Measurements from ENCODE around the gene UROC1. TPM values are rescaled to one million over a fixed set of nuclear protein-coding genes. Genes with fewer than 3 reads are reported as not detected.

Gene UROC1
- polyA plus RNA-seq, 1 of the 3 experiments (the other 2 are of a cell fraction), result not detected

DNA sequence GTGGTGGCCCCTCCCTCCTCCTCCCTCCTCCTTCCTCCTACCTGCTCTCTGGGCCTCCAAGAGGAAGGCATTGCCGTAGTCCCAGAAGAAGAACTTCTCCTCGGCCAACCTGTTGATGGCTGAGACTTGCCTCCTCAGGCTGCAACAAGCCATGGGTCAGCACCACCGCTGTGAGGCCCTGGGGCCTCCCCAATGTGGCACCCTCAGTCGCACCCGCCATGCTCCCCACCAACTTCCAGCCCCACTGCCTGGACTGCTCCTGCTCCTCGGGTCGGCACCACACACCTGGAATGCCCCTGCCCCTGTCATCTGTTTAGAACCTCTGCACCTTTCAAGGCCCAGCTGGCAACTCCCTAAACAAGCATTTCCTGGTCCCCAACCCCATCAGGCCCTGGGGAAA is 17.6 kb downstream of the UROC1 start:
- no peaks in the 10 kb centered on the region for H3K4me1 ChIP-seq (ENCODE audit: control insufficient read depth in 1 of 2, insufficient read depth in 2 of 2, low read depth in 1 of 2, low read length in 1 of 2)
- H3F3A ChIP-seq (replicated peaks; ENCODE audit: insufficient read depth), result peaks cover 11% of the 10 kb centered on the region
- CTCF ChIA-PET, result interaction anchor here (1.1 kb wide), 1 partner anchor 33 kb away, joined by 3 read pairs; no protein-coding TSS in a partner anchor
- no peak overlapping the region for H3K27ac ChIP-seq (ENCODE audit: low read depth in 2 of 2, low read length in 1 of 2)
- H3K9me2 ChIP-seq, result no peaks in the 10 kb centered on the region
- no peak overlapping the region for H3K4me3 ChIP-seq (ENCODE audit: low read depth in 2 of 2, low read length in 1 of 2)
- no peaks in the 10 kb centered on the region for H3K9me3 ChIP-seq
- H3K27me3 ChIP-seq (ENCODE audit: insufficient read depth), result no peaks in the 10 kb centered on the region; the same call in 1 of the 2 replicates
- no peak overlapping the region for H3K9ac ChIP-seq
- no peak overlapping the region for H3K4me2 ChIP-seq
- POLR2A ChIA-PET, result no interaction called here
- H4K20me1 ChIP-seq (ENCODE audit: insufficient read depth), result no peaks in the 10 kb centered on the region
- DNase-seq, result no peak
- no peak overlapping the region for H2AFZ ChIP-seq (ENCODE audit: low read depth)
- TF ChIP-seq REST (IDR thresholded peaks at IDR 0.05; ENCODE audit: low read depth, low read length) (no peak), MEF2A (IDR thresholded peaks at IDR 0.05; ENCODE audit: borderline replicate concordance, low read depth) (no peak), GABPA (IDR thresholded peaks at IDR 0.05; ENCODE audit: low read depth) (no peak)
- H3K36me3 ChIP-seq (replicated peaks in 1 of 2; ENCODE audit: control insufficient read depth in 1 of 2, insufficient read depth in 2 of 2, low read length in 1 of 2), result no peaks in the 10 kb centered on the region
- 77% methylated on average over 4 of the region's 7 CpGs for WGBS (ENCODE audit: low lambda C conversion rate)
- H3K79me2 ChIP-seq (ENCODE audit: insufficient read depth), result no peaks in the 10 kb centered on the region

DNA sequence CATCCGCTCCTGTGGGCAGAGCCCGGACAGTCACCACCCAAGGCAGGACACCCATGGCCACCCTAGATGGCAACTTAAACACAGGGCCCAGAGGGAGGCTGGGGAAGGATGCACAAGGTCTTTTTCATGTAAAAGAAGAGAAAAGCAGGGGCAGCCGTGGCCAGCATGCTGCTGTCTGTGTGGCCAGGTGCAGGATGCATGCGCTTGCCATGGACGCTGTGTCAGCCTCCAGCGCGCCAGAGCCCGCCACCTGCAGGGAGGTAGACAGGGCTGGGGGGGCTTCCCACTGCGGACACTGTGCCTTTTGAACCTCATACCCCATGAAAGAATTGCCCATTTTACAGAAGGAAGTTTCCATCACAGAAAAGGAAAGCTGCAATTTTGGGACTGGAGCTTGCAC is 18.2 kb downstream of the UROC1 start:
- H3K27me3 ChIP-seq (ENCODE audit: insufficient read depth), result no peaks in the 10 kb centered on the region

More for the DNA sequence above, 18.2 kb downstream of the UROC1 start:
- H3K27ac ChIP-seq (ENCODE audit: low read depth in 2 of 2, low read length in 1 of 2), result no peak overlapping the region
- no peak overlapping the region for H3K4me3 ChIP-seq (ENCODE audit: low read depth in 2 of 2, low read length in 1 of 2)
- ChIA-PET POLR2A (no interaction called here), CTCF (no interaction called here)
- no peak for DNase-seq
- H4K20me1 ChIP-seq (ENCODE audit: insufficient read depth), result no peaks in the 10 kb centered on the region
- no peaks in the 10 kb centered on the region for H3K4me1 ChIP-seq (ENCODE audit: control insufficient read depth in 1 of 2, insufficient read depth in 2 of 2, low read depth in 1 of 2, low read length in 1 of 2)
- H3K79me2 ChIP-seq (ENCODE audit: insufficient read depth), result no peaks in the 10 kb centered on the region
- WGBS (ENCODE audit: low lambda C conversion rate), result 74% methylated on average over 9 of the region's 9 CpGs
- no peak overlapping the region for H2AFZ ChIP-seq (ENCODE audit: low read depth)
- H3K9me2 ChIP-seq, result no peaks in the 10 kb centered on the region
- H3F3A ChIP-seq (replicated peaks; ENCODE audit: insufficient read depth), result peaks cover 11% of the 10 kb centered on the region
- H3K36me3 ChIP-seq (replicated peaks in 1 of 2; ENCODE audit: control insufficient read depth in 1 of 2, insufficient read depth in 2 of 2, low read length in 1 of 2), result no peaks in the 10 kb centered on the region
- no peak overlapping the region for H3K4me2 ChIP-seq
- no peak overlapping the region for H3K9ac ChIP-seq
- H3K9me3 ChIP-seq, result no peaks in the 10 kb centered on the region
- TF ChIP-seq RCOR1 (IDR thresholded peaks at IDR 0.05; ENCODE audit: low read length), result no peak
- TF ChIP-seq, protein P1, sequence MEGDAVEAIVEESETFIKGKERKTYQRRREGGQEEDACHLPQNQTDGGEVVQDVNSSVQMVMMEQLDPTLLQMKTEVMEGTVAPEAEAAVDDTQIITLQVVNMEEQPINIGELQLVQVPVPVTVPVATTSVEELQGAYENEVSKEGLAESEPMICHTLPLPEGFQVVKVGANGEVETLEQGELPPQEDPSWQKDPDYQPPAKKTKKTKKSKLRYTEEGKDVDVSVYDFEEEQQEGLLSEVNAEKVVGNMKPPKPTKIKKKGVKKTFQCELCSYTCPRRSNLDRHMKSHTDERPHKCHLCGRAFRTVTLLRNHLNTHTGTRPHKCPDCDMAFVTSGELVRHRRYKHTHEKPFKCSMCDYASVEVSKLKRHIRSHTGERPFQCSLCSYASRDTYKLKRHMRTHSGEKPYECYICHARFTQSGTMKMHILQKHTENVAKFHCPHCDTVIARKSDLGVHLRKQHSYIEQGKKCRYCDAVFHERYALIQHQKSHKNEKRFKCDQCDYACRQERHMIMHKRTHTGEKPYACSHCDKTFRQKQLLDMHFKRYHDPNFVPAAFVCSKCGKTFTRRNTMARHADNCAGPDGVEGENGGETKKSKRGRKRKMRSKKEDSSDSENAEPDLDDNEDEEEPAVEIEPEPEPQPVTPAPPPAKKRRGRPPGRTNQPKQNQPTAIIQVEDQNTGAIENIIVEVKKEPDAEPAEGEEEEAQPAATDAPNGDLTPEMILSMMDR (IDR thresholded peaks at IDR 0.05), result no peak
- no peak for TF ChIP-seq POLR2AphosphoS5 (IDR thresholded peaks at IDR 0.05; ENCODE audit: low read depth, low read length)
- no peak for TF ChIP-seq RAD21 (IDR thresholded peaks at IDR 0.05; ENCODE audit: low read length)
- TF ChIP-seq MXI1 (IDR thresholded peaks at IDR 0.05; ENCODE audit: low read depth, low read length), result no peak
- no peak for TF ChIP-seq NFIC (IDR thresholded peaks at IDR 0.05; ENCODE audit: borderline replicate concordance)
- TF ChIP-seq, protein P2, sequence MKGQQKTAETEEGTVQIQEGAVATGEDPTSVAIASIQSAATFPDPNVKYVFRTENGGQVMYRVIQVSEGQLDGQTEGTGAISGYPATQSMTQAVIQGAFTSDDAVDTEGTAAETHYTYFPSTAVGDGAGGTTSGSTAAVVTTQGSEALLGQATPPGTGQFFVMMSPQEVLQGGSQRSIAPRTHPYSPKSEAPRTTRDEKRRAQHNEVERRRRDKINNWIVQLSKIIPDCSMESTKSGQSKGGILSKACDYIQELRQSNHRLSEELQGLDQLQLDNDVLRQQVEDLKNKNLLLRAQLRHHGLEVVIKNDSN (IDR thresholded peaks at IDR 0.05; ENCODE audit: borderline replicate concordance, low read depth), result no peak
- no peak for TF ChIP-seq REST (IDR thresholded peaks at IDR 0.05; ENCODE audit: low read depth, low read length)
- no peak for TF ChIP-seq CHD2 (IDR thresholded peaks at IDR 0.05; ENCODE audit: low read length, partially characterized antibody)
- TF ChIP-seq TCF12 (IDR thresholded peaks at IDR 0.05), result no peak
- no peak for TF ChIP-seq EZH2phosphoT487 (IDR thresholded peaks at IDR 0.05; ENCODE audit: borderline replicate concordance, low read depth)
